ENCODE results near the gene MYO3B. TPM values are rescaled to one million over a fixed set of nuclear protein-coding genes. Genes with fewer than 3 reads are reported as not detected.

The MYO3B gene
- total and polyA plus RNA-seq, 2 of the 8 experiments (the other 6 are each of a cell fraction or from before 2014, with no cell fraction given) = 0.17 to 0.19 TPM

DNA sequence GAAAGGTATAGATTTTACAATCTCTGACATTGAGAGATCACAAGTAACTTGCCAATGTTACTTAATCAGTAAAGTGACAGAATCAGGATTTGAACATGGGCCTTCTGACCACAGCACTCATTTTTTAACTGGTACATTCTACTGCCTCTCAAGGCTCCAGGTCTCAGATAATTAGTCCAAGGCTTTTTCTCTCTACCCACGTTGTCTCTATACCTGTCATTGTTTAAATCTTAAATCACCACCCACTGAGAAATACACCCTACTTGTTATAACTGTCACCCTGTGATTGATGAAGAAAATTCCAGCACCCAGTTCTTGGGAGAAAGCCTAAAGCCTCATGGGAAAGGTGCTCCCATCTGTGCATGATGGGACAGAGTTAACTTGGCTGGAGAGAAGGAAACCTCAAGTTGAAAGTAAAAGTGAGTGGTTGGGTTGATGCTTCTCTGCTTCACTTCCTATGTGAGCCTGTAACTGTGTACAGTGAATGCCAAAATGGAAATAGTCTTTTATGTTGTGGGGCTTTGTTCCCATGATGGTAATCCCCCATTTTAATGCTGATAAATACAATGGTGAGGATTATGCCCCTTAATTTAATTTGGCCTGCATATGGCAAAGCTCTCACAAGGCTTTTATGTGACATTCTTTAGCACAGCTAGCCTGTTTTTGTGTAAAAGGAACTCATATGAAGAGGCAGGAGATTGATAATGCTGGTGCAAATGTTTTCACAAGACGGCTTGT, 347.1 kb downstream of the MYO3B start:
- no peak overlapping the region for H3K56ac ChIP-seq (replicated peaks; ENCODE audit: insufficient read length, low read depth, low read length)
- H3K23me2 ChIP-seq (ENCODE audit: low read depth, low read length) = no peaks in the 10 kb centered on the region; the same call in 1 of the 2 replicates
- H3K27me3 ChIP-seq (replicated peaks in 1 of 4; ENCODE audit: control insufficient read depth in 3 of 4, extremely low read depth in 1 of 4, insufficient read depth in 3 of 4, low read length in 3 of 4) = 0 out of 7 replicates have a peak, but pooled peaks cover 0 to 4% (median 0%) of the 10 kb centered on the region in 4 experiments
- H2BK20ac ChIP-seq (ENCODE audit: low read length) = no peak overlapping the region
- FAIRE-seq (no peak), DNase-seq (ENCODE audit: low read depth in 1 of 2, low spot score in 2 of 2) (no peak)
- TF ChIP-seq CBX8 (IDR thresholded peaks at IDR 0.05; ENCODE audit: borderline replicate concordance, low read depth, low read length) = no peak
- TF ChIP-seq TEAD4 (IDR thresholded peaks at IDR 0.05; ENCODE audit: low read depth, low read length) = no peak
- no peak for TF ChIP-seq TAF7 (optimal IDR thresholded peaks at IDR 0.05; ENCODE audit: borderline replicate concordance, low read depth, low read length)
- no peak overlapping the region for H2AK5ac ChIP-seq (ENCODE audit: low read depth, low read length)
- H3K4me2 ChIP-seq (ENCODE audit: insufficient read depth in 1 of 2, low read depth in 2 of 2, low read length in 2 of 2) = no peak overlapping the region
- no peak overlapping the region for H2BK12ac ChIP-seq (ENCODE audit: low read depth, low read length)
- H2BK120ac ChIP-seq (replicated peaks; ENCODE audit: low read depth, low read length) = no peak overlapping the region
- H3K36me3 ChIP-seq (ENCODE audit: control insufficient read depth in 2 of 4, insufficient read depth in 4 of 4, low read length in 3 of 4) = no peaks in the 10 kb centered on the region
- POLR2A ChIA-PET (ENCODE audit: partially characterized antibody) = no interaction called here
- peaks cover 0 to 1% (median under 1%) of the 10 kb centered on the region in 4 experiments; a peak in 1 of 7 replicates for H3K4me1 ChIP-seq (replicated peaks in 1 of 4; ENCODE audit: control insufficient read depth in 3 of 4, insufficient read depth in 4 of 4, low read length in 3 of 4)
- H4K8ac ChIP-seq (ENCODE audit: extremely low read depth, insufficient read depth, low read length) = no peak overlapping the region
- no peak overlapping the region for H2BK5ac ChIP-seq (ENCODE audit: low read depth, low read length)
- H3K27ac ChIP-seq (ENCODE audit: low read depth, low read length) = no peak overlapping the region
- no peaks in the 10 kb centered on the region for H4K20me1 ChIP-seq (replicated peaks in 1 of 2; ENCODE audit: control insufficient read depth in 1 of 2, insufficient read depth in 2 of 2, low read length in 2 of 2)
- no peaks in the 10 kb centered on the region for H3K79me1 ChIP-seq (ENCODE audit: low read depth, low read length)
- no peaks in the 10 kb centered on the region for H3K79me2 ChIP-seq (ENCODE audit: control insufficient read depth in 1 of 2, insufficient read depth in 2 of 2, low read length in 2 of 2)
- H3K9me3 ChIP-seq (ENCODE audit: insufficient read depth in 2 of 2, low read depth in 1 of 2, low read length in 1 of 2) = no peaks in the 10 kb centered on the region
- H4K91ac ChIP-seq (replicated peaks; ENCODE audit: insufficient read length, low read length) = no peak overlapping the region
- H4K5ac ChIP-seq (ENCODE audit: insufficient read length, low read depth, low read length) = no peak overlapping the region
- CTCF ChIA-PET (ENCODE audit: partially characterized antibody) = no interaction called here
- no peak overlapping the region for H3K4ac ChIP-seq (replicated peaks; ENCODE audit: insufficient read length, low read depth, low read length)
- H3K9ac ChIP-seq (replicated peaks in 1 of 4; ENCODE audit: extremely low read depth in 1 of 4, low read depth in 3 of 4, low read length in 3 of 4) = no peak overlapping the region
- no peak overlapping the region for H3K14ac ChIP-seq (ENCODE audit: insufficient read length)
- 82% methylated on average over 2 of the region's 2 CpGs; no CpG with 5 or more reads in 1 of the 2 experiments for WGBS, 2 experiments (ENCODE audit: extremely low coverage in 1 of 2, insufficient coverage in 1 of 2, insufficient read length in 1 of 2, insufficient replicate concordance in 2 of 2, low coverage in 1 of 2, low lambda C conversion rate in 2 of 2, missing lambda C conversion rate in 1 of 2)
- H3K18ac ChIP-seq (ENCODE audit: extremely low read depth, low read length) = no peak overlapping the region
- H3K23ac ChIP-seq (ENCODE audit: insufficient read length) = no peak overlapping the region
- H2AFZ ChIP-seq (ENCODE audit: low read length) = no peak overlapping the region
- H2BK15ac ChIP-seq (ENCODE audit: low read length) = no peak overlapping the region
- H3K4me3 ChIP-seq (ENCODE audit: extremely low read depth in 1 of 4, insufficient read depth in 2 of 4, low read depth in 3 of 4, low read length in 4 of 4) = no peak overlapping the region
